MV-4-11 (cell line): Measurements from ENCODE around the gene EXOSC9.

ENCODE experiments used
- DNase-seq: peaks from one replicate; lab custom pipeline; 2025; lab: John Stamatoyannopoulos, UW

Gene EXOSC9

GRCh38 chr4:121824171-121824527 lies 23.0 kb downstream of the EXOSC9 start:
- DNase-seq, result no peak

GRCh38 chr4:121824950-121825349 lies 23.8 kb downstream of the EXOSC9 start:
- no peak for DNase-seq

DNA sequence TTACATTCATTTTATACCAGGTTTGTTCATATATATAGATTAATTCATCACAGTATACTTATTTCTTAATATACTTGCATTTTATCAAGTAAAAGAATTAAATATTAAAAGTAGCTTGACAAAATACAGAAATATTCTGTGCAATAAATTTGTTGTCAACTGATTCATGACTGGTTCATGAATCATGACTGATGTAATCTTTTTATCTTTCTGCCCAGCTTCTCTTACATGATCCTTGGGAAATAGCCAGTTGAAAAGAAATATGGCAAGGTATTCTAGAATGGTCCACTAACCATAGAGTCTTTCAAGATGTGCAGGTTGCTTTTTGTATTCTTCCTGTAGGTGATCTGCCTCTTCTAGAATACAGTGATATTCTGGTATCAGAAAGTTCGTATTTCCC lies 26.7 kb downstream of the EXOSC9 start:
- no peak for DNase-seq

DNA sequence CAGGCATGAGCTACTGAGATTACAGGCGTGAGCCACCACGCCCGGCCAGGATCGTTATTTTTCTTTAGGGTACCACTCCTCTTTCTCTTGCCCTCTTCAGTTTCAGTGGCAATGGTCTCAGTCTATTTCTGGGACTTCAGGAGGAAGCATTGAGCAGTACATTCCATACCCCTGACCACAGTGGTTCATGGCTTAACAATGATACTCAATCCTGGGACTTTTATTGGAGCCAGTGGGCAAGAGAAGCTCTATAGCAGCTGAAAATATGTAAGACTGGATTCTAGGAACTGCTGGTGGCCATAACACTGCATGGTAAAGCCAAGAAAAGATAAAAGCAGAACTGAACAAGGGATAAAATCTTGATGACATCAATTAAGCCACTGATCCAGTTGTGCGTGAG lies 28.4 kb downstream of the EXOSC9 start:
- DNase-seq, result no peak

- DNase-seq, result peak; percentile 26
These were observed 37.0 kb downstream of the EXOSC9 start for GRCh38 chr4:121838136-121838535.

- no peak for DNase-seq
These were observed 41.7 kb downstream of the EXOSC9 start for GRCh38 chr4:121842862-121843261.

DNA sequence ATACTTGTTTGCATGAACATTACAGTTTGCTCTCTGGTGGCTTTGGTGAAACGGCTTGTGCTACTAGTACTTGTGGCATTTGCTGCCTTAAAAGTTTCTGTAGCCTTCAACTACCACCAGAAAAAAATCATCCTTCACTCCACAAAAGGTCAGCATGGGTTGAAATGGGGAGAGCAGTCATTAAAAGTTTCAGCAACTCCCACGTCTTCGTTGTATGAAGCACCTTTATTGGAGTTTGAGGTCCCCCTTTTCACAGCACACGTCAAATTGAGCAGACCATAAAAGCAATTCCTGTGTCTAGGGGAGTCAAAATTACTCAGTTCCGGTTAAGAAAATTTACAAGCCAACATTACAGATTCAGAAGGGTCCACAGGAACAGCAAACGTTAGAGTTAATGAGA lies 45.5 kb downstream of the EXOSC9 start:
- no peak for DNase-seq

DNA sequence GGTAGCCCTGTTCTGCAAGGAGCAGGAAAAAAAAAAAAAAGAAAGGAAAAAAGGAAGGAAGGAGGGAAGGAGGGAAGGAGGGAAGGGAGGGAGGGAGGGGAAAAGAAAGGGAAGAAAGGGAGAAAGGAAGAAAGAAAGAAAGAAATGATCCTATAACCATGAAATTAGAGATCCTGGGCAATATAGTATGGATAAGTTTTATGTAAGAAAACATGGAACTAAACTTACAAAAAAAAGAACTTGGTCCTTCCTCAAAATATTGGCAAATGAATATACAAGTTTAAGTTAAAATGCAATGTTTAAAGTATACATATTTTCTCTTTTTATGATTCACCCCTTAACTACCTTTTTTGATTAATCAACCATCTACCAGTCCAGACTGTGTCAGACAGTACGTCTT lies 50.2 kb downstream of the EXOSC9 start:
- no peak for DNase-seq

DNA sequence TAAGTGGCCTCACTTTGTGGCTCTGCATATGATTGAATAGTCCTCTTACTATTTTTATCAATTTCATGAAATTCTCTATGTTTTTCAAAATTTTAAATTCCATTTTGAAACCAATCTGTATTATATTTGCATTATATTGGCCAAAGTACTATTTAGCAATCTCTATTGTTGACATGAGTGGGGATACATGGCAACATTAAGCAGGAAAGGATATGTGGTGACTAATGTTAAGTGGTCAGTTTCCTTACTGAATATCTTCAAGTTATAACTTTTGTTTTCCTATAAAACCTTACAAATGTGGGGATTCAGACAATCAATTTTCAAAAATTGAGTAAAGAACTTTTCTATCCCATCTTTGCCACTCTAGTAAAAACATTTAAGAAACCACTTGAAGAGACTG lies 59.0 kb downstream of the EXOSC9 start:
- no peak for DNase-seq

GRCh38 chr4:121861426-121861825 lies 60.3 kb downstream of the EXOSC9 start:
- no peak for DNase-seq

DNA sequence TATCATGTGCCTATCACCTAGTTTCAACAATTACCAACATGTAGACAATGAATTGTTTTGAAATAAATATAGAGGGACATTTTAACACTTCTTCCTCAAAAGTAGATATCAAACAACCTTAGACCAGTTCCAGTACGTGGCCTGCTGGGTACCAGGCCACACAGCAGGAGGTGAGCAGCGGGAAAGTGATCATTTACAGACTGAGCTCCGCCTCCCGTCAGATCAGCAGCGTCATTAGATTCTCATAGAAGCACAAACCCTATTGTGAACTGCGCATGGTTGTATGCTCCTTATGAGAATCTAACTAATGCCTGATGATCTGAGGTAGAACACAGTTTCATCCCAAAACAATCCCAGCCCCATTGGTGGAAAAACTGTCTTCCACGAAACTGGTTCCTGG lies 62.7 kb downstream of the EXOSC9 start:
- DNase-seq, result no peak
